Spleen (tissue), 7 donors: ENCODE data around the gene WWC1.

ENCODE experiments used
- POLR2AphosphoS5 ChIP-seq, 3 donors: sonication (generic); formaldehyde crosslinking; IDR thresholded peaks; one replicate each; pipeline ENCODE4 v1.5.1; 2017; ENCODE audit warnings: antibody characterized with exemption in 3 of 3
- TF ChIP-seq, protein P1 (sequence below), 11 experiments: fragments of 200-600 bp in 7 of 11; fragments of 450-650 bp in 4 of 11; sonication (generic) in 4 of 11; IDR thresholded peaks in 8 of 11; conservative IDR thresholded peaks in 3 of 11; 1 replicate in 7 of 11; 2 replicates in 4 of 11; pipeline versions ENCODE4 v1.4.0 to v1.8.0; 2016 to 2021; ENCODE audit warnings: antibody characterized with exemption in 11 of 11, inconsistent platforms in 4 of 11, mild to moderate bottlenecking in 1 of 11
- donor health status: DM: no; HTN: no; CAD: no; lungs with moderate emphysema.
- donor health status: DM: no; HTN: no; CAD: no.
- donor health status: DM: no; HTN: no; CAD: no.

DNA sequence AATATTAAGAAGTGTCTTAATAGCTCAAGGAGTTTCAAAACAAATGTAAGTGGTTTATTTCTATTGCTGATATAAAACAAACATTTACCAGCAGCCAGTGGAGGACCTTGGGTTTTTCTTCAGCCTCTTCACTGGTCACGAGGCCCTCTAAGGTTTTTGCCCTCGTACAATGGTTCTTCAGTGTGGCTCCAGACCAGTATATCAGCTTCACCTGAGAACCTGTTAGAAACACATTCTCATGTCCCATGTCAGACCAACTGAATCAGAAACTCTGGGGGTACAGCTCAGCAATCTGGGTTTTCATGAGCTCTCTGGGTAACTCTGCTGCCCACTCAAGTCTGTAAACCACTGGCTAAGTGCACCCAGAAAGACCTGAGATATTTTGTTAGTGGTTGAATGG is 12.9 kb downstream of the WWC1 start:
- TF ChIP-seq, protein P1, sequence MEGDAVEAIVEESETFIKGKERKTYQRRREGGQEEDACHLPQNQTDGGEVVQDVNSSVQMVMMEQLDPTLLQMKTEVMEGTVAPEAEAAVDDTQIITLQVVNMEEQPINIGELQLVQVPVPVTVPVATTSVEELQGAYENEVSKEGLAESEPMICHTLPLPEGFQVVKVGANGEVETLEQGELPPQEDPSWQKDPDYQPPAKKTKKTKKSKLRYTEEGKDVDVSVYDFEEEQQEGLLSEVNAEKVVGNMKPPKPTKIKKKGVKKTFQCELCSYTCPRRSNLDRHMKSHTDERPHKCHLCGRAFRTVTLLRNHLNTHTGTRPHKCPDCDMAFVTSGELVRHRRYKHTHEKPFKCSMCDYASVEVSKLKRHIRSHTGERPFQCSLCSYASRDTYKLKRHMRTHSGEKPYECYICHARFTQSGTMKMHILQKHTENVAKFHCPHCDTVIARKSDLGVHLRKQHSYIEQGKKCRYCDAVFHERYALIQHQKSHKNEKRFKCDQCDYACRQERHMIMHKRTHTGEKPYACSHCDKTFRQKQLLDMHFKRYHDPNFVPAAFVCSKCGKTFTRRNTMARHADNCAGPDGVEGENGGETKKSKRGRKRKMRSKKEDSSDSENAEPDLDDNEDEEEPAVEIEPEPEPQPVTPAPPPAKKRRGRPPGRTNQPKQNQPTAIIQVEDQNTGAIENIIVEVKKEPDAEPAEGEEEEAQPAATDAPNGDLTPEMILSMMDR (IDR thresholded peaks at IDR 0.05 in 8 of 11, conservative IDR thresholded peaks at IDR 0.05 in 3 of 11), result no peak
- no peak for TF ChIP-seq POLR2AphosphoS5 (IDR thresholded peaks at IDR 0.05)
